PC-9 (cell line): ENCODE results near the gene TM4SF1.

Experiments used
- EZH2 ChIP-seq: fragments of 200-600 bp; sonication (generic); IDR thresholded peaks from 2 replicates; pipeline ENCODE4 v1.8.0; 2017; ENCODE audit warnings: antibody characterized with exemption, low read depth
- TF ChIP-seq, protein P1 (sequence below): fragments of 200-600 bp; sonication (generic); conservative IDR thresholded peaks from 2 replicates; pipeline ENCODE4 v1.6.1; 2017; ENCODE audit warnings: mixed run types, antibody characterized with exemption, mild to moderate bottlenecking, moderate library complexity

DNA sequence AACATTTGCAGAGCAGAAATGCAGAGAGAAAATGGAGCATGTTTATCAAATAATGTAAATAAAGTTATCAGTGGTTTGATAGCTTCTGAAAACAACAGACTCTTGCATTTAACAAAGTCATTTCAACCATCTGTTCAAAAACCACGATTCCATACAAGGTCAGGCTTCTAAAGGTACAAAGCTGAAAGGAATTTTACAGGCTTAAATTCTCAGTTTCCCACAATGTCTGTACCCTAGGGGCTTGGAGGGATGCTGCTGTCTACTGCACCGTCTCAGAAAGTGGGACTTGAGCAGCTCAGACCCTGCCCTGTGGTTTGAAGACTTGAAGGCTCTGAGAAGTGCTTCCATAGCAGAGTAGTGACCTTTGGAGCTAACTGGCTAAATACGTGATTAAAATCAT lies 30.4 kb upstream of the TM4SF1 start:
- TF ChIP-seq, protein P1, sequence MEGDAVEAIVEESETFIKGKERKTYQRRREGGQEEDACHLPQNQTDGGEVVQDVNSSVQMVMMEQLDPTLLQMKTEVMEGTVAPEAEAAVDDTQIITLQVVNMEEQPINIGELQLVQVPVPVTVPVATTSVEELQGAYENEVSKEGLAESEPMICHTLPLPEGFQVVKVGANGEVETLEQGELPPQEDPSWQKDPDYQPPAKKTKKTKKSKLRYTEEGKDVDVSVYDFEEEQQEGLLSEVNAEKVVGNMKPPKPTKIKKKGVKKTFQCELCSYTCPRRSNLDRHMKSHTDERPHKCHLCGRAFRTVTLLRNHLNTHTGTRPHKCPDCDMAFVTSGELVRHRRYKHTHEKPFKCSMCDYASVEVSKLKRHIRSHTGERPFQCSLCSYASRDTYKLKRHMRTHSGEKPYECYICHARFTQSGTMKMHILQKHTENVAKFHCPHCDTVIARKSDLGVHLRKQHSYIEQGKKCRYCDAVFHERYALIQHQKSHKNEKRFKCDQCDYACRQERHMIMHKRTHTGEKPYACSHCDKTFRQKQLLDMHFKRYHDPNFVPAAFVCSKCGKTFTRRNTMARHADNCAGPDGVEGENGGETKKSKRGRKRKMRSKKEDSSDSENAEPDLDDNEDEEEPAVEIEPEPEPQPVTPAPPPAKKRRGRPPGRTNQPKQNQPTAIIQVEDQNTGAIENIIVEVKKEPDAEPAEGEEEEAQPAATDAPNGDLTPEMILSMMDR, result no peak
- TF ChIP-seq EZH2, result no peak
